Neural crest cell (in vitro differentiated cells): ENCODE results near the gene REPS1. TPM values are rescaled to one million over a fixed set of nuclear protein-coding genes. Genes with fewer than 3 reads are reported as not detected.

Experiments
- DNase-seq: peaks from one replicate; pipeline ENCODE4 v3.0.0; 2021; ENCODE audit warnings: low read depth, mixed read lengths, low spot score
- H3K27ac Mint-ChIP-seq: one replicate; pipeline ENCODE4 v1.8.0; 2021; ENCODE audit warnings: mild to moderate bottlenecking, mixed read lengths; ENCODE audit not compliant: unreplicated experiment
- H3K27me3 Mint-ChIP-seq: 2 replicates; pipeline ENCODE4 v1.8.0; 2021; ENCODE audit warnings: low read depth, mild to moderate bottlenecking, mixed read lengths
- H3K36me3 Mint-ChIP-seq: 2 replicates; pipeline ENCODE4 v1.8.0; 2021; ENCODE audit warnings: low read depth, mild to moderate bottlenecking, mixed read lengths
- H3K4me1 Mint-ChIP-seq: 2 replicates; pipeline ENCODE4 v1.8.0; 2021; ENCODE audit warnings: mixed read lengths
- H3K4me3 Mint-ChIP-seq: one replicate; pipeline ENCODE4 v1.8.0; 2021; ENCODE audit warnings: mild to moderate bottlenecking, mixed read lengths
- H3K9me3 Mint-ChIP-seq: 2 replicates; pipeline ENCODE4 v1.8.0; 2021; ENCODE audit warnings: mixed read lengths
- total RNA-seq: library from RNA; stranded (reverse); gene quantifications from 2 replicates; pipeline ENCODE4 v1.2.1, GENCODE V29; 2021
- TF ChIP-seq, protein P1 (sequence below): fragments of 200-600 bp; sonication (generic); conservative IDR thresholded peaks from 2 replicates; pipeline ENCODE4 v1.5.0; 2021; ENCODE audit warnings: antibody characterized with exemption, mild to moderate bottlenecking

REPS1 gene
- total RNA-seq, 1 donor from 2014 or later: 61.1 TPM

DNA sequence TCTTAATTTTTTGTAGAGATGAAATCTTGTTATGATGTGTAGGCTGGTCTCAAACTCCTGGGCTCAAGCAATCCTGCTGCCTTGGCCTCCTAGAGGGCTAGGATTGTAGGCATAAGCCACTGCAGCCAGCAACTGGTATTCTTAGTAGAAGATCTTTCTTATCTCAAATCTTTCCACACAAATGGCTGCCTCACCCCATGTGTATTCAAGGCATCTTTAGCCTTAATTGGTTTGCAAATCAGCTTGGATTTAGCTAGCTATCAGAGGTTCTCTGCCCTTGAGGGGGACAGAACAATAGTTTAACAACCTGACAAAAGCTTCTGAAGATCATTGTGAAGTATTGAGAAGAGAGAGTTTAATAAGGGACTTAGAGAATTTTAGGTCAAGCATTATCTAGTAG is 22.6 kb upstream of the REPS1 start:
- Mint-ChIP-seq H3K27ac (no peak overlapping the region), H3K4me1 (peaks cover 40% of the 10 kb centered on the region), H3K27me3 (no peaks in the 10 kb centered on the region), H3K36me3 (no peaks in the 10 kb centered on the region), H3K9me3 (no peaks in the 10 kb centered on the region), H3K4me3 (no peak overlapping the region)
- TF ChIP-seq, protein P1, sequence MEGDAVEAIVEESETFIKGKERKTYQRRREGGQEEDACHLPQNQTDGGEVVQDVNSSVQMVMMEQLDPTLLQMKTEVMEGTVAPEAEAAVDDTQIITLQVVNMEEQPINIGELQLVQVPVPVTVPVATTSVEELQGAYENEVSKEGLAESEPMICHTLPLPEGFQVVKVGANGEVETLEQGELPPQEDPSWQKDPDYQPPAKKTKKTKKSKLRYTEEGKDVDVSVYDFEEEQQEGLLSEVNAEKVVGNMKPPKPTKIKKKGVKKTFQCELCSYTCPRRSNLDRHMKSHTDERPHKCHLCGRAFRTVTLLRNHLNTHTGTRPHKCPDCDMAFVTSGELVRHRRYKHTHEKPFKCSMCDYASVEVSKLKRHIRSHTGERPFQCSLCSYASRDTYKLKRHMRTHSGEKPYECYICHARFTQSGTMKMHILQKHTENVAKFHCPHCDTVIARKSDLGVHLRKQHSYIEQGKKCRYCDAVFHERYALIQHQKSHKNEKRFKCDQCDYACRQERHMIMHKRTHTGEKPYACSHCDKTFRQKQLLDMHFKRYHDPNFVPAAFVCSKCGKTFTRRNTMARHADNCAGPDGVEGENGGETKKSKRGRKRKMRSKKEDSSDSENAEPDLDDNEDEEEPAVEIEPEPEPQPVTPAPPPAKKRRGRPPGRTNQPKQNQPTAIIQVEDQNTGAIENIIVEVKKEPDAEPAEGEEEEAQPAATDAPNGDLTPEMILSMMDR: no peak
- no peak for DNase-seq

DNA sequence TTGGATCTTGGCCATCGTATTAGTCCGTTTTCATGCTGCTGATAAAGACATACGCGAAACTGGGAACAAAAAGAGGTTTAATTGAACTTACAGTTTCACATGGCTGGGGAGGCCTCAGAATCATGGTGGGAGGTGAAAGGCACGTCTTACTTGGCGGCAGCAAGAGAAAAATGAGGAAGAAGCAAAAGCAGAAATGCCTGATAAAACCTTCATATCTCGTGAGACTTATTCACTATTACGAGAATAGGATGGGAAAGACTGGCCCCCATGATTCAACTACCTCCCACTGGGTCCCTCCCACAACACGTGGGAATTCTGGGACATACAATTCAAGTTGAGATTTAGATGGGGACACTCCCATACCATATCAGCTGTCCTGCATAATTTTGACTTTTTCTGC is 20.1 kb upstream of the REPS1 start:
- DNase-seq: no peak
- Mint-ChIP-seq H3K4me3 (no peak overlapping the region), H3K4me1 (peaks cover 41% of the 10 kb centered on the region), H3K36me3 (no peaks in the 10 kb centered on the region), H3K9me3 (no peaks in the 10 kb centered on the region), H3K27ac (no peak overlapping the region), H3K27me3 (no peaks in the 10 kb centered on the region)
- TF ChIP-seq, protein P1: no peak

DNA sequence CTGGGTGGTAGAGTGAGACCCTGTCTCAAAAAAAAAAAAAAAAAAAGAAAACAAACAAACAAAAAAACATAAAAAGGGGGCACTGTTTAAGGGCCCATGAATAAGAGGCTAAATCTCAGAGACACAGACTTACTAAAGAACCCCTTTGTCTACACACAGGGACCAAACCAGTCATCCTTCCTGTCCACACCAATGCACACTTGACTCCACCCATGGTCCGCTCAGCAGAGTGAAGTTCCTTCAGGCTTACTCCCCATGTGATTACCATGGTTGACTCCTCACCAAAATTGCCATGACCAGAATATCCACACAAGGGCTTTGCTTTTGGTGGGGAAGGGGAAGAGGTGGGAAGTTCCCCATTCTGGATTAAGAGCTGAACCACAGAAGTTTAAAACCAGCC is 19.4 kb upstream of the REPS1 start:
- TF ChIP-seq, protein P1: no peak
- Mint-ChIP-seq H3K4me3 (no peak overlapping the region), H3K36me3 (no peaks in the 10 kb centered on the region), H3K4me1 (peaks cover 34% of the 10 kb centered on the region), H3K27me3 (no peaks in the 10 kb centered on the region), H3K9me3 (no peaks in the 10 kb centered on the region), H3K27ac (no peak overlapping the region)
- DNase-seq: no peak

DNA sequence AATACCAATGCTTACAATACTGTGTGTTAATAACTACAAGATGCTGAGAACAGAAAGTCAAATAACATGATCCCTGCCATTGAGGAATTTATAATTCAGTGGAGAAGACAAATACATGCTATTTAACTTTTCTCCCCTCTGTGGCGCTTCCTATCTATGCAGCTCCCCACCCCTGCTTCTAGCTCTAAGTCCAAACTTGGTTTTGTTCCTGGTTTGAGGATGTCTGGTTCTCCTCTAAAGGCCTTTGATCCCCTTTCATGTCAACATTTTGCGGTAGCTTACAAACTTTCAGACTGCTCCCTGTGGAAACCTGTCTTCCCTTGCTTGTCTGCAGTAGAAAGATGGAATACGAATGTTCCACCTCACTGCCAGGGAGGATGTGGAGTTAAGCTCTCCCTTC is 18.4 kb upstream of the REPS1 start:
- H3K9me3 Mint-ChIP-seq: no peaks in the 10 kb centered on the region
- TF ChIP-seq, protein P1: no peak
- H3K4me1 Mint-ChIP-seq: peaks cover 26% of the 10 kb centered on the region
- DNase-seq: no peak
- H3K36me3 Mint-ChIP-seq: no peaks in the 10 kb centered on the region
- no peak overlapping the region for H3K4me3 Mint-ChIP-seq
- no peak overlapping the region for H3K27ac Mint-ChIP-seq
- no peaks in the 10 kb centered on the region for H3K27me3 Mint-ChIP-seq

DNA sequence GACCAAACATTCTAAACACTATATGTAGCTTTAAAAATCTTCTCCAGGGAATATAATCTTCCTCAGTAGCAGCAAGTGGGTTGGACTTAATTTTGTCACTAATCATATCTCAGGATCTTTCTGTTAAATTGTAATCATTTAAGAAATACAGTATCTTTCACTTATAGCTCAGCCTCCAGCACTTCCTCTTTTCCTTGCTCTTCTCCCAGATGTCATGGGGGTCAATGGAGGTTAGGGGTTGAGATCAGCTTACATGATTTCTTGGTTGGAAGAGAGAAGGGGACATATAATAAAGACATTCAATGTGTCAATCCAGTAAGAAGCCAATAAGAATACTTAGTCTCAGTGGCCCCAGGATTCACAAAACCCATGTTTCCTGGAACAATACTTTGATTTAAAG is 15.7 kb upstream of the REPS1 start:
- no peak for DNase-seq
- H3K27ac Mint-ChIP-seq: no peak overlapping the region
- H3K27me3 Mint-ChIP-seq: no peaks in the 10 kb centered on the region
- H3K9me3 Mint-ChIP-seq: no peaks in the 10 kb centered on the region
- H3K4me1 Mint-ChIP-seq: peaks cover 23% of the 10 kb centered on the region
- H3K36me3 Mint-ChIP-seq: no peaks in the 10 kb centered on the region
- TF ChIP-seq, protein P1: no peak
- no peak overlapping the region for H3K4me3 Mint-ChIP-seq
